Mesothelial cell of epicardium (in vitro differentiated cells): ENCODE data around the gene RAD51B. TPM values are rescaled to one million over a fixed set of nuclear protein-coding genes. Genes with fewer than 3 reads are reported as not detected.
A peak's percentile ranks its signal among the peaks of the same experiment; 100 is the strongest.

Source experiments
- DNase-seq, 2 experiments: peaks; one replicate each; pipeline ENCODE4 v3.0.0; 2021; ENCODE audit warnings: low spot score in 2 of 2; ENCODE audit not compliant: unreplicated experiment in 2 of 2
- H3K27ac Mint-ChIP-seq: 2 replicates; pipeline ENCODE4 v1.8.0; 2021; ENCODE audit warnings: mixed read lengths
- H3K27me3 Mint-ChIP-seq: 2 replicates; pipeline ENCODE4 v1.8.0; 2021; ENCODE audit warnings: low read depth, mixed read lengths
- H3K36me3 Mint-ChIP-seq: 2 replicates; pipeline ENCODE4 v1.8.0; 2021; ENCODE audit warnings: mixed read lengths
- H3K4me1 Mint-ChIP-seq: 2 replicates; pipeline ENCODE4 v1.8.0; 2021; ENCODE audit warnings: mixed read lengths
- H3K4me3 Mint-ChIP-seq: 2 replicates; pipeline ENCODE4 v1.8.0; 2021; ENCODE audit warnings: mild to moderate bottlenecking, moderate library complexity, mixed read lengths
- H3K9me3 Mint-ChIP-seq: 2 replicates; pipeline ENCODE4 v1.8.0; 2021; ENCODE audit warnings: mixed read lengths
- total RNA-seq: library from RNA; stranded (reverse); gene quantifications from 3 replicates; pipeline ENCODE4 v1.2.1, GENCODE V29; 2021
- TF ChIP-seq, protein P1 (sequence below): fragments of 200-600 bp; sonication (generic); IDR thresholded peaks from one replicate; pipeline ENCODE4 v1.5.0; 2021; ENCODE audit warnings: antibody characterized with exemption; ENCODE audit not compliant: unreplicated experiment

Gene RAD51B
- total RNA-seq, 1 donor from 2014 or later: 34.7 TPM

DNA sequence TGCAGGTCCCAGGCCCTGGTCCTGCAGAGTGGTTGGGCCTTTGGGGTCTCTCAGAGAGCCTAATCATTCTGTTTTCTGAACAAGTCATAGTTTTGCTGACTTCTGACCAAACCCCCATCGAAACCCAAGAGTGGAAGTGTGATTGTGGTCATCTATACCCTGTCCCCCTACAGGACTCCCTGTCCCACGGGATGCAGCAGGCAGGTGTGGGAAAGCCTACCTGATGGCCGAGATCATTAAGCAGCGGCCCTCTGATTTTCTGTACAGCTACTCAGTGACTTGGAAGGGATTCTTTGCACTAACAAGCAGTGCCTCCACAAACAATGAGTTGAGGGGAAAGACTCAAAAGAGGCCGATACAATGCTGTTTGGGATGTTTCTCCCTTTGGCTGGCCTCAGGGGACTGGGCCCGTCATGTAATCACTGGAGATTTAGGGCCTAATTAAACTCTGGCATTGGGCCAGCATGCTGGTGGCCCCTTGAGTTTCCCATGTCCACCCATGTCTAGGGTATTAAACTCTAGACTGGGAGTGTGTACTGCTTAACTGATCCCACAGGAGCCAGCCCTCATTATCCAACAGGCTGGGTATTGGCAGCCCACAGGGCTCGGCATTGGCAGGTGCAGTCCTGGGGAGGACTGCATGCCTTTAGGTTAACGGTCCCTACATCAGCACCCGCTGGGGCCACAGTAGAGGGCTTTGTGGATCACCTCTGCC is 780.5 kb downstream of the RAD51B start:
- TF ChIP-seq, protein P1, sequence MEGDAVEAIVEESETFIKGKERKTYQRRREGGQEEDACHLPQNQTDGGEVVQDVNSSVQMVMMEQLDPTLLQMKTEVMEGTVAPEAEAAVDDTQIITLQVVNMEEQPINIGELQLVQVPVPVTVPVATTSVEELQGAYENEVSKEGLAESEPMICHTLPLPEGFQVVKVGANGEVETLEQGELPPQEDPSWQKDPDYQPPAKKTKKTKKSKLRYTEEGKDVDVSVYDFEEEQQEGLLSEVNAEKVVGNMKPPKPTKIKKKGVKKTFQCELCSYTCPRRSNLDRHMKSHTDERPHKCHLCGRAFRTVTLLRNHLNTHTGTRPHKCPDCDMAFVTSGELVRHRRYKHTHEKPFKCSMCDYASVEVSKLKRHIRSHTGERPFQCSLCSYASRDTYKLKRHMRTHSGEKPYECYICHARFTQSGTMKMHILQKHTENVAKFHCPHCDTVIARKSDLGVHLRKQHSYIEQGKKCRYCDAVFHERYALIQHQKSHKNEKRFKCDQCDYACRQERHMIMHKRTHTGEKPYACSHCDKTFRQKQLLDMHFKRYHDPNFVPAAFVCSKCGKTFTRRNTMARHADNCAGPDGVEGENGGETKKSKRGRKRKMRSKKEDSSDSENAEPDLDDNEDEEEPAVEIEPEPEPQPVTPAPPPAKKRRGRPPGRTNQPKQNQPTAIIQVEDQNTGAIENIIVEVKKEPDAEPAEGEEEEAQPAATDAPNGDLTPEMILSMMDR: no peak
- Mint-ChIP-seq H3K4me1 (peaks cover 42% of the 10 kb centered on the region), H3K36me3 (peaks cover 1% of the 10 kb centered on the region), H3K27ac (peak overlapping the region; percentile 97), H3K27me3 (no peaks in the 10 kb centered on the region), H3K9me3 (peaks cover 5% of the 10 kb centered on the region), H3K4me3 (no peak overlapping the region)
- no peak for DNase-seq

DNA sequence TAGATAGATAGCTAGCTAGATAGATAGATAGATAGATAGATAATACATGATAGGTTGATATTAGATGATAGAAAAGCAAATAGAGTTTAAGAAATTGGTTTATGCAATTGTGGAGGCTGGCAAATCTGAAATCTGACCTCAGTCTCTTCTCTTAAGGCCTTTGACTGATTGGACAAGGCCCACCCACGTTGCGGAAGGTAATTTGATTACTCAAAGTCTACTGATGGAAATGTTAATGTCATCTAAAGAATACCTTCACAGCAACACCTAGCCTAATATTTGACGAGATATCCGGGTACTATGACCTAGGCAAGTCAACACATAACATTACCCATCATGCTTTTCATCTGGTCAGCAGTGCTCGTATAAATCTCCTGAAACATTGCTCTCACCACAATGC is 782.9 kb downstream of the RAD51B start:
- Mint-ChIP-seq H3K9me3 (peaks cover 1% of the 10 kb centered on the region), H3K4me3 (no peak overlapping the region), H3K4me1 (peaks cover 47% of the 10 kb centered on the region), H3K36me3 (peaks cover 2% of the 10 kb centered on the region), H3K27me3 (no peaks in the 10 kb centered on the region), H3K27ac (no peak overlapping the region)
- no peak for DNase-seq
- TF ChIP-seq, protein P1: no peak

GRCh38 chr14:68603533-68604360 is 784.2 kb downstream of the RAD51B start:
- Mint-ChIP-seq H3K36me3 (peaks cover 2% of the 10 kb centered on the region), H3K27me3 (no peaks in the 10 kb centered on the region), H3K9me3 (no peaks in the 10 kb centered on the region), H3K4me1 (peaks cover 44% of the 10 kb centered on the region), H3K27ac (peak overlapping the region; percentile 61), H3K4me3 (no peak overlapping the region)
- no peak for DNase-seq
- TF ChIP-seq, protein P1: no peak

GRCh38 chr14:68604361-68604730 is 784.8 kb downstream of the RAD51B start:
- no peaks in the 10 kb centered on the region for H3K9me3 Mint-ChIP-seq
- no peaks in the 10 kb centered on the region for H3K27me3 Mint-ChIP-seq
- no peak overlapping the region for H3K4me3 Mint-ChIP-seq
- H3K36me3 Mint-ChIP-seq: peaks cover 2% of the 10 kb centered on the region
- TF ChIP-seq, protein P1: no peak
- H3K4me1 Mint-ChIP-seq: peaks cover 38% of the 10 kb centered on the region
- DNase-seq: no peak
- H3K27ac Mint-ChIP-seq: no peak overlapping the region

DNA sequence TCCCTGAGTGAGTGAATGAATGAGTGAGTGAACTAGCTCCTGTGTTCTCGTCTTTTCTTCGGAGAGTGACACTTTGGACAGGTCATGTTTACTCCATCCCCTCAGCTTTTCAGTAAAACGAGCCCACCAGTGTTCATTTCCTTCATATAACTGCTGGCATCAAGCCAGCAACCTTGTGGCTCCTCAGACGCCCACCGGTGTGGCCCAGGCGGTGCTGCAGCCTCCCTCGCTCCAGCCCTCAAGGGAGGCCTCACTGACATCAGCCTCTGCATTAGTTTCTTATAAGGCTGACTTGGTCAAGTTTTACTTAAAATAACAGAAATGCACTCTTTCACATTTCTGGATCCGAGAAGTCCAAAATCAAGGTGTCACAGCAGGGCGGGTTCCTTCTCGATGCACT is 785.2 kb downstream of the RAD51B start:
- no peak for DNase-seq
- H3K36me3 Mint-ChIP-seq: peaks cover 2% of the 10 kb centered on the region
- H3K9me3 Mint-ChIP-seq: no peaks in the 10 kb centered on the region
- TF ChIP-seq, protein P1: no peak
- H3K4me1 Mint-ChIP-seq: peaks cover 34% of the 10 kb centered on the region
- no peak overlapping the region for H3K4me3 Mint-ChIP-seq
- H3K27me3 Mint-ChIP-seq: no peaks in the 10 kb centered on the region
- H3K27ac Mint-ChIP-seq: no peak overlapping the region
